ENCODE data around the gene MUC15. TPM values are rescaled to one million over a fixed set of nuclear protein-coding genes. Genes with fewer than 3 reads are reported as not detected.
"Not testable (repeated sequence)": the region's sequence is repeated elsewhere in the genome, so short reads cannot be mapped to it uniquely, and the experiment has no call there.

Gene MUC15
- polyA plus RNA-seq, 1 of the 3 experiments (the other 2 are of a cell fraction), result not detected

GRCh38 chr11:26597899-26598298 is 25.8 kb upstream of the MUC15 start:
- Histone ChIP-seq H3K4me2 (no peak overlapping the region), H3K27ac (ENCODE audit: low read depth in 2 of 2, low read length in 1 of 2) (no peak overlapping the region), H3K9ac (no peak overlapping the region), H3F3A (replicated peaks; ENCODE audit: insufficient read depth) (no peaks in the 10 kb centered on the region), H3K27me3 (ENCODE audit: insufficient read depth) (no peaks in the 10 kb centered on the region), H3K9me3 (no peaks in the 10 kb centered on the region), H3K79me2 (ENCODE audit: insufficient read depth) (no peaks in the 10 kb centered on the region), H3K4me3 (ENCODE audit: low read depth in 2 of 2, low read length in 1 of 2) (no peak overlapping the region), H4K20me1 (ENCODE audit: insufficient read depth) (no peaks in the 10 kb centered on the region), H3K4me1 (ENCODE audit: control insufficient read depth in 1 of 2, insufficient read depth in 2 of 2, low read depth in 1 of 2, low read length in 1 of 2) (no peaks in the 10 kb centered on the region; a peak in 1 of 4 replicates), H2AFZ (ENCODE audit: low read depth) (no peak overlapping the region), H3K36me3 (replicated peaks in 1 of 2; ENCODE audit: control insufficient read depth in 1 of 2, insufficient read depth in 2 of 2, low read length in 1 of 2) (no peaks in the 10 kb centered on the region), H3K9me2 (no peaks in the 10 kb centered on the region)
- no peak for TF ChIP-seq CTCF (IDR thresholded peaks at IDR 0.05)
- no peak for TF ChIP-seq NFIC (IDR thresholded peaks at IDR 0.05; ENCODE audit: borderline replicate concordance)
- TF ChIP-seq EP300 (IDR thresholded peaks at IDR 0.05; ENCODE audit: borderline replicate concordance in 1 of 2, low read depth in 1 of 2, low read length in 1 of 2), result no peak
- TF ChIP-seq RXRA (IDR thresholded peaks at IDR 0.05; ENCODE audit: borderline replicate concordance, low read depth), result no peak
- no peak for TF ChIP-seq MEF2A (IDR thresholded peaks at IDR 0.05; ENCODE audit: borderline replicate concordance, low read depth)
- no peak for DNase-seq
- 63% methylated on average over 2 of the region's 2 CpGs for WGBS (ENCODE audit: low lambda C conversion rate)
- ChIA-PET CTCF (no interaction called here), POLR2A (no interaction called here)

GRCh38 chr11:26597049-26597689 is 25.1 kb upstream of the MUC15 start:
- H3K9me2 ChIP-seq; POLR2A ChIA-PET; H3K79me2 ChIP-seq (ENCODE audit: insufficient read depth); H3K4me3 ChIP-seq (ENCODE audit: low read depth in 2 of 2, low read length in 1 of 2); H2AFZ ChIP-seq (ENCODE audit: low read depth); H3K36me3 ChIP-seq (replicated peaks in 1 of 2; ENCODE audit: control insufficient read depth in 1 of 2, insufficient read depth in 2 of 2, low read length in 1 of 2); H4K20me1 ChIP-seq (ENCODE audit: insufficient read depth); H3K9me3 ChIP-seq; CTCF ChIA-PET; H3K9ac ChIP-seq; H3K27ac ChIP-seq (ENCODE audit: low read depth in 2 of 2, low read length in 1 of 2); H3K4me1 ChIP-seq (ENCODE audit: control insufficient read depth in 1 of 2, insufficient read depth in 2 of 2, low read depth in 1 of 2, low read length in 1 of 2); DNase-seq; H3F3A ChIP-seq (replicated peaks; ENCODE audit: insufficient read depth); H3K27me3 ChIP-seq (ENCODE audit: insufficient read depth); H3K4me2 ChIP-seq: not testable (repeated sequence)
- 86% methylated on average over 16 of the region's 20 CpGs for WGBS (ENCODE audit: low lambda C conversion rate)

- H4K20me1 ChIP-seq (ENCODE audit: insufficient read depth); H3K4me2 ChIP-seq; H3K36me3 ChIP-seq (replicated peaks in 1 of 2; ENCODE audit: control insufficient read depth in 1 of 2, insufficient read depth in 2 of 2, low read length in 1 of 2); H3K27ac ChIP-seq (ENCODE audit: low read depth in 2 of 2, low read length in 1 of 2); H3K9ac ChIP-seq; H3K27me3 ChIP-seq (ENCODE audit: insufficient read depth); H3K9me2 ChIP-seq; POLR2A ChIA-PET; H3K4me1 ChIP-seq (ENCODE audit: control insufficient read depth in 1 of 2, insufficient read depth in 2 of 2, low read depth in 1 of 2, low read length in 1 of 2); H2AFZ ChIP-seq (ENCODE audit: low read depth); H3F3A ChIP-seq (replicated peaks; ENCODE audit: insufficient read depth); DNase-seq; H3K79me2 ChIP-seq (ENCODE audit: insufficient read depth); H3K9me3 ChIP-seq; CTCF ChIA-PET; H3K4me3 ChIP-seq (ENCODE audit: low read depth in 2 of 2, low read length in 1 of 2): not testable (repeated sequence)
- WGBS (ENCODE audit: low lambda C conversion rate), result 66% methylated on average over 7 of the region's 7 CpGs
Measured at GRCh38 chr11:26595207-26595865, 23.3 kb upstream of the MUC15 start.

Measured in SK-N-SH (cell line).